ENCODE data around the gene TRABD2B. TPM values are rescaled to one million over a fixed set of nuclear protein-coding genes. Genes with fewer than 3 reads are reported as not detected.

The TRABD2B gene
- total RNA-seq, 2 donors from 2014 or later: 2.6 to 4.3 TPM

- intact Hi-C loops (cut with DNase I): no loop called here
- DNase-seq (no peak), ATAC-seq (no peak)
- Histone ChIP-seq H3K4me1 (peaks cover 38% of the 10 kb centered on the region), H3K4me3 (no peak overlapping the region), H3K27ac (no peak overlapping the region), H3K36me3 (replicated peaks in 1 of 2; ENCODE audit: insufficient read depth in 1 of 2, low read depth in 2 of 2) (no peaks in the 10 kb centered on the region), H3K9me3 (no peaks in the 10 kb centered on the region), H3K27me3 (no peaks in the 10 kb centered on the region)
- TF ChIP-seq CTCF (IDR thresholded peaks at IDR 0.05): no peak
- TF ChIP-seq POLR2A (IDR thresholded peaks at IDR 0.05): no peak
- WGBS, 2 donors: 74 to 86% methylated on average over 8 of the region's 8 CpGs
These were observed 111.9 kb downstream of the TRABD2B start for GRCh38 chr1:47885062-47885830.

- TF ChIP-seq CTCF (IDR thresholded peaks at IDR 0.05): no peak
- TF ChIP-seq POLR2A (IDR thresholded peaks at IDR 0.05): no peak
- H3K27me3 ChIP-seq: no peaks in the 10 kb centered on the region
- intact Hi-C loops (cut with DNase I): no loop called here
- ATAC-seq (no peak), DNase-seq (no peak)
- H3K36me3 ChIP-seq (replicated peaks in 1 of 2; ENCODE audit: insufficient read depth in 1 of 2, low read depth in 2 of 2): no peaks in the 10 kb centered on the region
- no peaks in the 10 kb centered on the region for H3K9me3 ChIP-seq
- H3K4me1 ChIP-seq: peaks cover 38% of the 10 kb centered on the region
- WGBS, 2 donors: 67 to 68% methylated on average over 1 of the region's 1 CpG
- no peak overlapping the region for H3K27ac ChIP-seq
- no peak overlapping the region for H3K4me3 ChIP-seq
These were observed 113.2 kb downstream of the TRABD2B start for GRCh38 chr1:47883963-47884362.

GRCh38 chr1:47881505-47882442 lies 115.4 kb downstream of the TRABD2B start:
- H3K36me3 ChIP-seq (replicated peaks in 1 of 2; ENCODE audit: insufficient read depth in 1 of 2, low read depth in 2 of 2): no peaks in the 10 kb centered on the region
- no peaks in the 10 kb centered on the region for H3K9me3 ChIP-seq
- H3K27me3 ChIP-seq: no peaks in the 10 kb centered on the region
- DNase-seq: peak; percentile 44 to 75 (median 59)
- TF ChIP-seq CTCF (IDR thresholded peaks at IDR 0.05): peak in 2 of 7 experiments; percentile 5
- TF ChIP-seq POLR2A (IDR thresholded peaks at IDR 0.05): peak in 1 of 3 donors; percentile 25
- 54 to 69% methylated on average over 14 to 17 of the region's 17 CpGs for WGBS, 2 donors
- peak; percentile 81 for ATAC-seq
- H3K4me3 ChIP-seq: no peak overlapping the region
- H3K4me1 ChIP-seq: peaks cover 40% of the 10 kb centered on the region
- intact Hi-C loops (cut with DNase I): no loop called here
- peak overlapping the region; percentile 11 to 69 (median 67) for H3K27ac ChIP-seq

GRCh38 chr1:47876587-47876963 lies 120.6 kb downstream of the TRABD2B start:
- no peaks in the 10 kb centered on the region for H3K27me3 ChIP-seq
- H3K4me1 ChIP-seq: peaks cover 54% of the 10 kb centered on the region
- no peaks in the 10 kb centered on the region for H3K9me3 ChIP-seq
- H3K36me3 ChIP-seq (replicated peaks in 1 of 2; ENCODE audit: insufficient read depth in 1 of 2, low read depth in 2 of 2): no peaks in the 10 kb centered on the region
- DNase-seq (no peak), ATAC-seq (no peak)
- H3K4me3 ChIP-seq: no peak overlapping the region
- WGBS, 2 donors: 56 to 64% methylated on average over 4 of the region's 4 CpGs
- peak overlapping the region in 2 of 4 donors; percentile 70 to 76 for H3K27ac ChIP-seq
- TF ChIP-seq CTCF (IDR thresholded peaks at IDR 0.05) (no peak), POLR2A (IDR thresholded peaks at IDR 0.05) (no peak)
- intact Hi-C loops (cut with DNase I): no loop called here

Data from body of pancreas (tissue), 4 donors.